Adrenal gland (tissue), 5 donors: Measurements from ENCODE around the gene AUTS2.

Experiments used
- POLR2A ChIP-seq, 2 donors: fragments of 450-650 bp; IDR thresholded peaks; one replicate each; pipeline ENCODE4 v1.6.1; 2017; ENCODE audit warnings: antibody characterized with exemption in 2 of 2, mild to moderate bottlenecking in 2 of 2, moderate library complexity in 1 of 2
- TF ChIP-seq, protein P1 (sequence below), 6 experiments: fragments of 450-650 bp in 4 of 6; fragments of 200-600 bp in 2 of 6; sonication (generic) in 1 of 6; IDR thresholded peaks; 1 replicate in 5 of 6; 2 replicates in 1 of 6; pipeline versions ENCODE4 v1.5.1 to v1.8.0; 2016 to 2021; ENCODE audit warnings: antibody characterized with exemption in 6 of 6, mild to moderate bottlenecking in 2 of 6, moderate library complexity in 1 of 6
- donor health status: DM: no; HTN: no; CAD: no.

DNA sequence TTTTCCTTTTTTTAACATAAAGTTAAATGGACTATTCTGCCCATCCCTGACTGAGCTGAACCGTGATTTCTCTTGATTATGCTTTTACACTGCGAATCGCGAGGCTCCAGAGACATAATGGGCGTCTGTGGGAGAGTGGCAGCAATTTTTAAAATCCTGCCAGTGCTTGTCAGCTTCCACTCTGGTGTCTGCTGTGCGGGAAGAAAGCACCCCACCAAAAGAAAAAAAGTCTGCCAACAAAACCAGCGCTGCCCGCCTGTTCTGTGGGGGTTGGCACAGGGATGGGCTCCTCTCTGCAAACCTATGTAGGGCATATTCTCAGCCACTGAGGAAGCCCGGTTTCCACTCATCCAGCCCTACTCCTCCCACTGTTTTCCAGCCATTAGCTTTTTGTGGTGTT, 941.3 kb downstream of the AUTS2 start:
- TF ChIP-seq, protein P1, sequence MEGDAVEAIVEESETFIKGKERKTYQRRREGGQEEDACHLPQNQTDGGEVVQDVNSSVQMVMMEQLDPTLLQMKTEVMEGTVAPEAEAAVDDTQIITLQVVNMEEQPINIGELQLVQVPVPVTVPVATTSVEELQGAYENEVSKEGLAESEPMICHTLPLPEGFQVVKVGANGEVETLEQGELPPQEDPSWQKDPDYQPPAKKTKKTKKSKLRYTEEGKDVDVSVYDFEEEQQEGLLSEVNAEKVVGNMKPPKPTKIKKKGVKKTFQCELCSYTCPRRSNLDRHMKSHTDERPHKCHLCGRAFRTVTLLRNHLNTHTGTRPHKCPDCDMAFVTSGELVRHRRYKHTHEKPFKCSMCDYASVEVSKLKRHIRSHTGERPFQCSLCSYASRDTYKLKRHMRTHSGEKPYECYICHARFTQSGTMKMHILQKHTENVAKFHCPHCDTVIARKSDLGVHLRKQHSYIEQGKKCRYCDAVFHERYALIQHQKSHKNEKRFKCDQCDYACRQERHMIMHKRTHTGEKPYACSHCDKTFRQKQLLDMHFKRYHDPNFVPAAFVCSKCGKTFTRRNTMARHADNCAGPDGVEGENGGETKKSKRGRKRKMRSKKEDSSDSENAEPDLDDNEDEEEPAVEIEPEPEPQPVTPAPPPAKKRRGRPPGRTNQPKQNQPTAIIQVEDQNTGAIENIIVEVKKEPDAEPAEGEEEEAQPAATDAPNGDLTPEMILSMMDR (IDR thresholded peaks at IDR 0.05): no peak
- no peak for TF ChIP-seq POLR2A (IDR thresholded peaks at IDR 0.05)
